Measurements from ENCODE around the gene PIF1. TPM values are rescaled to one million over a fixed set of nuclear protein-coding genes. Genes with fewer than 3 reads are reported as not detected.

Gene PIF1
- total RNA-seq, 4 donors from 2014 or later: 0.42 to 5.9 (median 1.5) TPM

GRCh38 chr15:64837502-64837901 lies 12.1 kb upstream of the PIF1 start:
- H3K27ac ChIP-seq: no peak overlapping the region

GRCh38 chr15:64836023-64836536 lies 10.6 kb upstream of the PIF1 start:
- H3K36me3 ChIP-seq: no peaks in the 10 kb centered on the region
- H3K27me3 ChIP-seq: no peaks in the 10 kb centered on the region
- H3K27ac ChIP-seq: peak overlapping the region; percentile 38
- H3K4me3 ChIP-seq: peak overlapping the region; percentile 12
- peaks cover 23% of the 10 kb centered on the region for H3K4me1 ChIP-seq
- H3K9me3 ChIP-seq: no peaks in the 10 kb centered on the region
- TF ChIP-seq POLR2AphosphoS5 (IDR thresholded peaks at IDR 0.05) (no peak), EP300 (IDR thresholded peaks at IDR 0.05) (no peak), CTCF (IDR thresholded peaks at IDR 0.05) (no peak), POLR2A (IDR thresholded peaks at IDR 0.05) (no peak)
- 48% methylated on average over 14 of the region's 14 CpGs for WGBS
- DNase-seq (ENCODE audit: low spot score in 2 of 2): no peak

More at GRCh38 chr15:64837502-64837901, 12.1 kb upstream of the PIF1 start:
- H3K4me1 ChIP-seq: peaks cover 24% of the 10 kb centered on the region
- no peaks in the 10 kb centered on the region for H3K36me3 ChIP-seq
- no peak for DNase-seq (ENCODE audit: low spot score in 2 of 2)
- WGBS: 84% methylated on average over 1 of the region's 1 CpG
- no peak overlapping the region for H3K4me3 ChIP-seq
- no peaks in the 10 kb centered on the region for H3K9me3 ChIP-seq
- H3K27me3 ChIP-seq: no peaks in the 10 kb centered on the region
- TF ChIP-seq POLR2AphosphoS5 (IDR thresholded peaks at IDR 0.05) (no peak), POLR2A (IDR thresholded peaks at IDR 0.05) (no peak), CTCF (IDR thresholded peaks at IDR 0.05) (no peak), EP300 (IDR thresholded peaks at IDR 0.05) (no peak)

GRCh38 chr15:64833690-64834089 lies 8.2 kb upstream of the PIF1 start:
- Histone ChIP-seq H3K36me3 (no peaks in the 10 kb centered on the region), H3K4me3 (no peak overlapping the region), H3K27me3 (no peaks in the 10 kb centered on the region), H3K4me1 (peaks cover 15% of the 10 kb centered on the region), H3K27ac (no peak overlapping the region), H3K9me3 (no peaks in the 10 kb centered on the region)
- WGBS: 96% methylated on average over 4 of the region's 4 CpGs
- TF ChIP-seq CTCF (IDR thresholded peaks at IDR 0.05): no peak
- TF ChIP-seq EP300 (IDR thresholded peaks at IDR 0.05): no peak
- TF ChIP-seq POLR2A (IDR thresholded peaks at IDR 0.05): no peak
- no peak for DNase-seq (ENCODE audit: low spot score in 2 of 2)

GRCh38 chr15:64828985-64829384 lies 3.5 kb upstream of the PIF1 start:
- 87% methylated on average over 5 of the region's 5 CpGs for WGBS
- peaks cover 18% of the 10 kb centered on the region for H3K4me1 ChIP-seq
- H3K4me3 ChIP-seq: no peak overlapping the region
- DNase-seq (ENCODE audit: low spot score in 2 of 2): no peak
- no peaks in the 10 kb centered on the region for H3K9me3 ChIP-seq
- H3K27ac ChIP-seq: no peak overlapping the region
- no peaks in the 10 kb centered on the region for H3K27me3 ChIP-seq
- TF ChIP-seq POLR2AphosphoS5 (IDR thresholded peaks at IDR 0.05) (no peak), EP300 (IDR thresholded peaks at IDR 0.05) (no peak), POLR2A (IDR thresholded peaks at IDR 0.05) (no peak), CTCF (IDR thresholded peaks at IDR 0.05) (no peak)
- H3K36me3 ChIP-seq: no peaks in the 10 kb centered on the region

- H3K9me3 ChIP-seq: no peaks in the 10 kb centered on the region
- TF ChIP-seq POLR2AphosphoS5 (IDR thresholded peaks at IDR 0.05) (no peak), CTCF (IDR thresholded peaks at IDR 0.05) (no peak), EP300 (IDR thresholded peaks at IDR 0.05) (no peak), POLR2A (IDR thresholded peaks at IDR 0.05) (no peak)
- no peaks in the 10 kb centered on the region for H3K36me3 ChIP-seq
- peak overlapping the region; percentile 48 for H3K4me3 ChIP-seq
- H3K4me1 ChIP-seq: peaks cover 24% of the 10 kb centered on the region
- no peak overlapping the region for H3K27ac ChIP-seq
- H3K27me3 ChIP-seq: peaks cover 5% of the 10 kb centered on the region
- WGBS: 3% methylated on average over 15 of the region's 17 CpGs
- DNase-seq (ENCODE audit: low spot score in 2 of 2): no peak
Observed at GRCh38 chr15:64824929-64825430, 467 bp downstream of the PIF1 start.
